ENCODE data around the gene GPATCH2L.

The GPATCH2L gene

GRCh38 chr14:76261371-76261811 lies 109.7 kb downstream of the GPATCH2L start:
- Histone ChIP-seq H2AFZ (ENCODE audit: low read depth, low read length) (no peak overlapping the region), H4K20me1 (ENCODE audit: insufficient read depth, low read length) (no peaks in the 10 kb centered on the region), H3K9ac (ENCODE audit: low read length) (no peak overlapping the region), H3K9me3 (ENCODE audit: insufficient read depth, low read length) (no peaks in the 10 kb centered on the region), H3K79me2 (ENCODE audit: low read length) (no peaks in the 10 kb centered on the region), H3K4me3 (ENCODE audit: low read length) (no peak overlapping the region), H3K27ac (ENCODE audit: low read length) (no peak overlapping the region), H3K4me2 (ENCODE audit: low read length) (no peak overlapping the region), H3K36me3 (replicated peaks; ENCODE audit: low read depth, low read length) (no peaks in the 10 kb centered on the region), H3K27me3 (ENCODE audit: low read depth, low read length) (no peaks in the 10 kb centered on the region), H3K4me1 (ENCODE audit: low read length) (no peaks in the 10 kb centered on the region)
- TF ChIP-seq CTCF (IDR thresholded peaks at IDR 0.05; ENCODE audit: low read depth, low read length) (no peak), EZH2phosphoT487 (IDR thresholded peaks at IDR 0.05; ENCODE audit: low read depth) (no peak)

DNA sequence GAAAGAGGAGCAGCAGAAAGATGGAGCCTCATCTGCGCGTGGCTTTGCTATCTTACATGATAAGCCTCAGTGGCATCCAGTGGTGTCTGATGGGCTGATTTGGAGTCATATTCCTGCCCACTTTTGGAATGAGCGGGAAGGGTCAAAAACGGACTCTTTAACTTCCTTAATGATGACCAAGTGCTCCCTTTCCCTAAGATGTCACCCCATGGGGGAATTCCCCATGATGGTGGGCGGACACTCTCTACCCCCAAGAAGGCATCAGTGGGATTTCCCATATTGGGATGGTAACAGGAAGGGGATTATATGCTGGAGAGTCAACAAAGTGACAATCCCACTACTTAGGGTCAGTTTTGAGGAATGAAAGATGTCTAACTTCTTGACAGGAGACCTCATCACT lies 110.9 kb downstream of the GPATCH2L start:
- no peak overlapping the region for H3K4me3 ChIP-seq (ENCODE audit: low read length)
- H3K27ac ChIP-seq (ENCODE audit: low read length) = no peak overlapping the region
- no peak overlapping the region for H3K4me2 ChIP-seq (ENCODE audit: low read length)
- H3K9me3 ChIP-seq (ENCODE audit: insufficient read depth, low read length) = no peaks in the 10 kb centered on the region
- H3K9ac ChIP-seq (ENCODE audit: low read length) = no peak overlapping the region
- H3K79me2 ChIP-seq (ENCODE audit: low read length) = no peaks in the 10 kb centered on the region
- no peak for TF ChIP-seq CTCF (IDR thresholded peaks at IDR 0.05; ENCODE audit: low read depth, low read length)
- no peak for TF ChIP-seq EZH2phosphoT487 (IDR thresholded peaks at IDR 0.05; ENCODE audit: low read depth)
- H4K20me1 ChIP-seq (ENCODE audit: insufficient read depth, low read length) = no peaks in the 10 kb centered on the region
- H3K27me3 ChIP-seq (ENCODE audit: low read depth, low read length) = no peaks in the 10 kb centered on the region
- H3K36me3 ChIP-seq (replicated peaks; ENCODE audit: low read depth, low read length) = no peaks in the 10 kb centered on the region
- H2AFZ ChIP-seq (ENCODE audit: low read depth, low read length) = no peak overlapping the region
- no peaks in the 10 kb centered on the region for H3K4me1 ChIP-seq (ENCODE audit: low read length)
